GM10266 (cell line): ENCODE results near the gene ABCA9.
"Not testable (repeated sequence)": the region's sequence is repeated elsewhere in the genome, so short reads cannot be mapped to it uniquely, and the experiment has no call there.

Experiments
- DNase-seq: peaks from one replicate; pipeline ENCODE4 v3.0.0; 2012; ENCODE audit errors: extremely low spot score
- TF ChIP-seq, protein P1 (sequence below): IDR thresholded peaks from 2 replicates; pipeline ENCODE4 v1.5.1; 2012; ENCODE audit warnings: mild to moderate bottlenecking, low read depth; ENCODE audit not compliant: control insufficient read depth, insufficient read depth; ENCODE audit errors: missing control alignments

ABCA9 gene

DNA sequence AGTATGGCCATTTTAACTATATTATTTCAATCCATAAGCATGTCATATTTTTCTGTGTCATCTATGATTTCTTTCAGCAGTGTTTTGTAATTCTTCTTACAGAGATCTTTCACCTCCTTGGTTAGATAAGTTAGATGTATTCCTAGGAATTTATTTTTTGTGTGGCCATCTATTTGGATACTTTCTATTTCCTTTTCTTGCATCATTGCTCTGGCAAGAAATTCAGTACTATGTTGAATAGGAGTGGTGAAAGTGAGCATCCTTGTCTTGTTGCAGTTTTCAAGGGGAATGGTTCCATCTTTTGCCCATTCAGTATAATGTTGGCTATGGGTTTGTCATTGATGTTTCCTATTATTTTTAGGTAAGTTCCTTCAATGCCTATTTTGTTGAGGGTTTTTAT, 15.1 kb upstream of the ABCA9 start:
- TF ChIP-seq, protein P1, sequence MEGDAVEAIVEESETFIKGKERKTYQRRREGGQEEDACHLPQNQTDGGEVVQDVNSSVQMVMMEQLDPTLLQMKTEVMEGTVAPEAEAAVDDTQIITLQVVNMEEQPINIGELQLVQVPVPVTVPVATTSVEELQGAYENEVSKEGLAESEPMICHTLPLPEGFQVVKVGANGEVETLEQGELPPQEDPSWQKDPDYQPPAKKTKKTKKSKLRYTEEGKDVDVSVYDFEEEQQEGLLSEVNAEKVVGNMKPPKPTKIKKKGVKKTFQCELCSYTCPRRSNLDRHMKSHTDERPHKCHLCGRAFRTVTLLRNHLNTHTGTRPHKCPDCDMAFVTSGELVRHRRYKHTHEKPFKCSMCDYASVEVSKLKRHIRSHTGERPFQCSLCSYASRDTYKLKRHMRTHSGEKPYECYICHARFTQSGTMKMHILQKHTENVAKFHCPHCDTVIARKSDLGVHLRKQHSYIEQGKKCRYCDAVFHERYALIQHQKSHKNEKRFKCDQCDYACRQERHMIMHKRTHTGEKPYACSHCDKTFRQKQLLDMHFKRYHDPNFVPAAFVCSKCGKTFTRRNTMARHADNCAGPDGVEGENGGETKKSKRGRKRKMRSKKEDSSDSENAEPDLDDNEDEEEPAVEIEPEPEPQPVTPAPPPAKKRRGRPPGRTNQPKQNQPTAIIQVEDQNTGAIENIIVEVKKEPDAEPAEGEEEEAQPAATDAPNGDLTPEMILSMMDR, result no peak
- no peak for DNase-seq

- DNase-seq, result not testable (repeated sequence)
Measured at GRCh38 chr17:69073392-69073791, 12.7 kb upstream of the ABCA9 start.

DNA sequence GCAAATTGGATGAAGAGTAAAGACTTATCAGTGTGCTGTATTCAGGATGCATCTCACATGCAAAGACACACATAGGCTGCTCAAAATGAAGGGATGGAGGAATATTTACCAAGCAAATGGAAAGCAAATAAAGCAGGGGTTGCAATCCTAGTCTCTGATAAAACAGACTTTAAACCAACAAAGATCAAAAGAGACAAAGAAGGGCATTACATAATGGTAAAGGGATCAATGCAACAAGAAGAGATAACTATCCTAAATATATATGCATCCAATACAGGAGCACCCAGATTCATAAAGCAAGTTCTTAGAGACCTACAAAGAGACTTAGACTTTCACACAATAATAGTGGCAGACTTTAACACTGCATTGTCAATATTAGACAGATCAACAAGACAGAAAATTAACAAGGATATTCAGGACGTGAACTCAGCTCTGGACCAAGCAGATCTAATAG, 12.1 kb upstream of the ABCA9 start:
- DNase-seq, result not testable (repeated sequence)

DNA sequence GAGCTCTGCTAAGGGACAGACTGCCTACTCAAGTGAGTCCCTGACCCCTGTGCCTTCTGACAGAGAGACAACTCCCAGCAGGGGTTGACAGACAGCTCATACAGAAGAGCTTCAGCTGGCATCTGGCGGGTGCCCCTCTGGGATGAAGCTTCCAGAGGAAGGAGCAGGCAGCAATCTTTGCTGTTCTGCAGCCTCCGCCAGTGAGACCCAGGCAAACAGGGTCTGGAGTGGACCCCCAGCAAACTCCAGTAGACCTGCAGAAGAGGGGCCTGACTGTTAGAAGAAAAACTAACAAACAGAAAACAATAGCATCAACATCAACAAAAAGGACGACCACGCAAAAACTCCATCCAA, 10.5 kb upstream of the ABCA9 start:
- DNase-seq, result not testable (repeated sequence)

DNA sequence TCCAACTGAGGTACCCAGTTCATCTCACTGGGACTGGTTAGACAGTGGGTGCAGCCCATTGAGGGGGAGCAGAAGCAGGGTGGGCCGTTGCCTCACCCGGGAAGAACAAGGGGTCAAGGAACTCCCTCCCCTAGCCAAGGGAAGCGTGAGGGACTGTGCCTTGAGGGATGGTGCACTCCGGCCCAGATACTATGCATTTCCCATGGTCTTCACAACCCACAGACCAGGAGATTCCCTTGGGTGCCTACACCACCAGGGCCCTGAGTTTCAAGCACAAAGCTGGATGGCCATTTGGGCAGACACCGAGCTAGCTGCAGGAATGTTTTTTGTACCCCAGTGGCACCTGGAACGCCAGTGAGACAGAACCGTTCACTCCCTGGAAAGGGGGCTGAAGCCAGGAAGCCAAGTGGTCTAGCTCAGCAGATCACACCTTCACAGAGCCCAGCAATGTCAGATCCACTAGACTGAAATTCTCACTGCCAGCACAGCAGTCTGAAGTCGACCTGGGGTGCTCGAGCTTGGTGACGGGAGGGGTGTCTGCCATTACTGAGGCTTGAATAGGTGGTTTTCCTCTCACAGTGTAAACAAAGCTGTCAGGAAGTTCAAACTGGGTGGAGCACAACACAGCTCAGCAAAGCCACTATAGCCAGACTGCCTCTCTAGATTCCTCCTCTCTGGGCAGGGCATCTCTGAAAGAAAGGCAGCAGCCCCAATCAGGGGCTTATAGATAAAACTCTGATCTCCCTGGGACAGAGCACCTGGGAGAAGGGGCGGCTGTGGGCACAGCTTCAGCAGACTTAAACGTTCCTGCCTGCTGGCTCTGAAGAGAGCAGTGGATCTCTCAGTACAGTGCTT, 9.9 kb upstream of the ABCA9 start:
- DNase-seq, result not testable (repeated sequence)

DNA sequence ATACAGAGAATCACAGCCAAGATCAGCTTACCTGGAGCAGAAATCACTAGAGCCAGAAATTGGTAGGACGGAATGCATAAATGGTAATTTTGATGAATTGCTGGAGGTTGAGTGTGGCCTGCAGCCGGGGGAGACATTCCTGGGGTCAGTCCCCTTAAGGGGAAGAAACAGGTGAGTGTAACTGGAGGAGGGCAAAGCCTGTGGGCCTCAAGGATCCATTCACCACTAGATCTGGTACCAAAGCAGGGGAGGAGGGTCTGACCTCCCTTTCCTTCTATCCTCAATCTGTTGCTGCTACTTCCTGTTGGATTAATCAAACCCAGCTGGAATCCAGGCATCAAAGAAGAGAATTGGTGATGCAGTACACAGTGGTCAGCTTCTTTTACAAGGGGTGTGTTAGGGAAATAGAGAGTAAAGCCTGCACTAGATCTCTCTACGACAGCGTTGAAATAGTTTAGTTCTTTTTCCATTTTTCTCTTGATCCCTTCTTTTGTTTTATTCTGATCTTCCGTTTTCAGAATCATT, 8.6 kb upstream of the ABCA9 start:
- no peak for DNase-seq
- TF ChIP-seq, protein P1, result no peak

DNA sequence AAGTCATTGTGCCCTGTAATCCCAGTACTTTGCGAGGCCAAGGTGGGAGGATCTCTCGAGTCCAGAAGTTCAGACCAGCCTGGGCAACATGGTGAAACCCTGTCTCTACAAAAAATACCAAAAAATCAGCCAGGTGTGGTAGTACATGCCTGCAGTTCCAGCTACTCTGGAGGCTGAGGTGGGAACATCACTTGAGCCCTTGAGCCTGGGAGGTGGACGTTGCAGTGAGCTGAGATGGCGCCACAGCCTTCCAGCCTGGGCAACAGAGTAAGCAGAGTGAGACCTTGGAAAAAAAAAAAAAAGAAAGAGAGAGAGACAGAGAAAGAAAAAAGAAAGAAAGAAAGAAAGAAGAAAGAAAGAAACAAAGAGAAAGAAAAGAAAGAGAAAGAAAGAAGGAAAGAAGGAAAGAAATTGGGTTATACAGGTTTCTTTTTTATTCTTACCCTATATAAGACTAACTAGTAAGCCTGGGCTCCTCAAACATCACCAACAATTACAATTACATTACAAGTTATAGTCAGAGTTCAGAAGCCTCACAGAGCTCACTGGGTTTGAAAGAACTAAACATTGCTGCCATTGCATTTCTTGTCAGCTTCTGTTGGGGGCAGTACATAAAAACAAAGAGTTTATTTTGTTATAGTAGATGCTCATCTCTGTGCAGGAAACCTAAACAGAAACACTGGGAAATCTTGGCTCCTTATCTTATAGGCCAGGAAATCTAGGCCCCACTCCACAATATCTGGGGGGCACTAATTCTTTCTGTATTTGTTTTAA, 6.7 kb upstream of the ABCA9 start:
- no peak for DNase-seq
- TF ChIP-seq, protein P1, result peak; percentile 10

DNA sequence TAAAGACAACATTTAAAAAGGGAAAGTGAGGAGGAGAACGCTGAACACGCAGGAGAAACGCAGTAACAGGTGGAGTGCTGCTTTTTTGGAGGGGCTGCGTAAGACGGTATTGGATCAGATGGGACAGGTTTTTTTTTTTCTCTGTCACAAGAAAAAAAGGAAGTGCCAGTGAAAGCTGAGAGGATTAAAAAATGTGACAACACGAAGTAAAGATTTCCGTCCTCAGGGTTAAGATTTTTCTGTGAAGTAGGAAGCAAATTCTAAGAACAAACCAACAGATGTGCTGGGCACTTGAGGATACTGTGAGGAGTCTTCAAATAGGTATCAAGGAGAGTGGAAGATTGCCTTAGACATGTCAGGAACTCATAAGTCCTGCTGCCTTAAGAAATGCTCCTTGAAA, 5.8 kb upstream of the ABCA9 start:
- TF ChIP-seq, protein P1, result no peak
- DNase-seq, result no peak

- TF ChIP-seq, protein P1, result no peak
Measured at GRCh38 chr17:69065113-69065512, 4.4 kb upstream of the ABCA9 start.

More at GRCh38 chr17:69065113-69065512, 4.4 kb upstream of the ABCA9 start:
- DNase-seq, result no peak
